Measurements from ENCODE around the gene CNIH4.
"Not testable (repeated sequence)": the region's sequence is repeated elsewhere in the genome, so short reads cannot be mapped to it uniquely, and the experiment has no call there.

Gene CNIH4

DNA sequence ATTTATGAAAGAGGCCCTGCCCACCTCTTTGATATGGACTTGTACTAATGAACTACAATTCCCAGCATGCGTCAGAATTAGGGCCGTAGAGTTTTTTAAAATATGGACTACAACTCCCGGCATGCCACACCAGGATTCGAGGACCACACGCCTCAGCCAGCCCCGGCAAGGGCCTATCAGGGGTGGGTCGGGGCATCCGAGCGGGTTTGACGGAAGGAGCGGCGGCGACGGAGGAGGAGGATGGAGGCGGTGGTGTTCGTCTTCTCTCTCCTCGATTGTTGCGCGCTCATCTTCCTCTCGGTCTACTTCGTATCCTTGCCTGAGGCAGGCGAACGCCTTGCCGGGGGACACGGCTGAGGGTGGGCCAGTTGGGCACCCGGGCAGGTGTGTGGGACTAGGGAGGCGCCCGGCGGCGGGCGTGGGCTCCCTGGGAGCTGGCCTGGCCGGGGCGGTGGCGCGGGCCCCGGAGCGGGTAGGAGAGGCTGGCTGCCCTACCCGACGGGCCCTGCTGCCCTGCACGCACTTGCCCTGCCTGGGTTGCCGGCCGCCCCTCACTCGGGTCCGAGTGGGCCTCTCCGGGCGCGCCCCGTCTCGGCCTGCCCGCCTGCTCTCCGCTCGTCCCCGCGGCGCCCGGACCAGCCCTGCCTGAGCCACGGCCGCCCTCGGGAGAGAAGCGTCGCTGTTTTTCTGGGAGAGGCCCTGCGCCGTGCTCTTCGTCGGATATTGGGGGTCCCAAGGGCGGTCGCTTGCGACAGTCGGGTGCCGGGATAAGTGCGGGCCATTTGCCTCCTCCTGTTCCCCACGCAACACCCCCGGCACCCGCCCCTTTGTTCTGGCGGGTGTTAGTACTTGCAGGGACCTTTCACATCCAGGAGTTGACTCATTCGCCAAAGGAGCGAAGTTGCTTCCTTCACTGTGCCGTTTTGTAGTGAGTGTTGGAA lies at the start of gene CNIH4:
CNIH4 (plus strand) TSS at position 195 of the 941 bp plus-strand sequence; CDS start at position 241, 46 bp downstream.
- DNase-seq, result peak; percentile 49 to 77

- no peak for DNase-seq
Measured at GRCh38 chr1:224308064-224308463, 48.6 kb upstream of the CNIH4 start.

DNA sequence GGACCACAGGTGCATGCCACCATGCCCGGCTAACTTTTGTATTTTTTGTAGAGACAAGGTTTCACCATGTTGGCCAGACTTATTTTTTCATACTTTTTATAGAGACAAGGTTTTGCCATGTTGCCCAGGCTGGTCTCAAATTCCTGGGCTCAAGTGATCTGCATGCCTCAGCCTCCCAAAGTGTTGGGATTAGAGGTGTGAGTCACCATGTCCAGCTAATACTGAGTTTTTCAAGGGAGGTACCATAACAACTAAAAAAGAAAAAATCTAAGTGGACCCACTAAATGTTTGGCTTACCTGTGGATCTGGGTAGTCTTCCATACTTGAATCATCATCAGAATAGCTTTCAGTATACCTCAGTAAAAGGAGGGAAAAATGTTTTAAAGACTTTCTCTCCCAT lies 45.2 kb upstream of the CNIH4 start:
- DNase-seq, result not testable (repeated sequence)

- DNase-seq, result no peak
Measured at GRCh38 chr1:224312025-224312424, 44.7 kb upstream of the CNIH4 start.

DNA sequence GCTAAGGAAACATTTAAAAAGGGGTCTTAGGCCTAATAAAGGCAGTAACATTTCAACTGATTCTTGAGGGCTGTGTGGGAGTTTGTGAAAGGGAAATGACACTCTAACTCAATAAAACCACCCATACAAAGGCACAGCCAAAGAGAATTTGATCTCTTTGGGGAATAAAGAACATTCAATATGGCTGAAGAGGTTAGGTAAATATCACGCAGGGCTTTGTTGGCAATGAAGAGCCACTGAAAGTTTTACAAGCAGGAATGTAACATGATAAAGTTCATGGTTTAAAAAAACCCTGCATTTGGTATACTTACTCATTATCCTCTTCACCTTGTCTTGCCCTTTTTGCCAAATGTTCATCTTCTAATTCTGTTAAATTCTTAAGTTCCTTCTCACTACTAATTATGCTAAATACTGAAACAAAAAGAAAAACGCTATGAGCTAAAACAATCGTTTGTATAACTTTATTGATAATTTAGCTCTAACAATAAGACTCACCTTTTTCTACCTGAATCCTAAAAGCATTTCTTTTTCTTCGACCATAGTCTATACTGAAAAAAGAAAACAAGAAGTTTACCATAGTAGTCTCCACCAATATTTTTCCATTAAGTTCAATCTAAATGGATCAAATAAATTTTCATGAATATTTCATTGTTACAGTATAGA lies 39.2 kb upstream of the CNIH4 start:
- peak; percentile 1 to 13 for DNase-seq

DNA sequence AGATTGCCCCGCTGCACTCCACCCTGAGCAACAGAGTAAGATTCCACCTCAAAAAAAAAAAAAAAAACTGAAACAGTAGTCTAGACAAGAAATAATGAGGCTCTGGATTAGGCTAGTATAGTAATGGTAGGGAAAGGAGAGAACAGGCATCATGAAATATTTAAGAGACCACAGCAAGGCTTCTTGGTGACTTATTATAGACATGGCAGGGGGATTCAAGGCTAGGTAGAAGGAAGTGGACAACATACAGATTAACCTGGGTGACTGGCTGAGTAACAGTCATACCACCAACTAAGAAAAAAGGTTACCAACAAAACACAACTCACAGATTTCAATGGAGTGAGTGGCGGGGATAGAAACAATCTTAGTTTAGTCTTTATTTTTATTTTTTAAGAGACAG lies 35.0 kb upstream of the CNIH4 start:
- no peak for DNase-seq

DNA sequence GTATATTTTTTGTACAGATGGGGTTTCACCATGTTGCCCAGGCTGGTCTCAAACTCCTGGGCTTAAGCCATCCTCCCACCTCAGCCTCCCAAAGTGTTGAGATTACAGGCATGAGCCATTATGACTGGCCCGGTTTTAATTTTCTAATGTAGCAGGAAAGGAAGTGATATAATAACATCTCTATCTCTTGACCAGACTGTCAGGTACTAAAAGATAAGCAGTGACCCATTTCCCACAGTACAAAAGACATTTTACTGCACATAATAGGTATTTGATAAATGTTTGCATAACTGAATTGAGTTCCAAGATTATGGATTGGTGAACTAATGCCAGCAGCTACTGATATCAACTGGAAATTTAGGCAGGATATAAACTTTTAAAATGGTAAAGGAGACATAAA lies 30.7 kb upstream of the CNIH4 start:
- no peak for DNase-seq

DNA sequence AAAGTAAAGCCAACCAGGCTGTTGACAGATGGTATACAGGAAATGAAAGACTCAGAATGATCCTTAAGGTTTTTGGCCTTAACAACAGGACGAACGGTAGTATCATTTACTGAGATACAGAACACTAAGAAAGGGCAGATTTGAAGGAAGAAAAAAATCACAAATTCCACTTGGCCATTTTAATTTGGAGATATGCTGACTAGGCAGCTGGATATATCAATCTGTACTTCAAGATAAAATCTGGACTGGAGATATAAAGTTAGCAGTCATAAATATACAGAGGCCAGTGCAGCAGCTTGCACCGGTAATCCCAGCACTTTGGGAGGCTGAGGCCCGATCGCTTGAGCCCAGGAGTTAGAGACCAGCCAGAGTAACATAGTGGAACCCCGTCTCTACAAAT lies 28.0 kb upstream of the CNIH4 start:
- no peak for DNase-seq

- DNase-seq, result no peak
Measured at GRCh38 chr1:224329484-224329841, 27.2 kb upstream of the CNIH4 start.

DNA sequence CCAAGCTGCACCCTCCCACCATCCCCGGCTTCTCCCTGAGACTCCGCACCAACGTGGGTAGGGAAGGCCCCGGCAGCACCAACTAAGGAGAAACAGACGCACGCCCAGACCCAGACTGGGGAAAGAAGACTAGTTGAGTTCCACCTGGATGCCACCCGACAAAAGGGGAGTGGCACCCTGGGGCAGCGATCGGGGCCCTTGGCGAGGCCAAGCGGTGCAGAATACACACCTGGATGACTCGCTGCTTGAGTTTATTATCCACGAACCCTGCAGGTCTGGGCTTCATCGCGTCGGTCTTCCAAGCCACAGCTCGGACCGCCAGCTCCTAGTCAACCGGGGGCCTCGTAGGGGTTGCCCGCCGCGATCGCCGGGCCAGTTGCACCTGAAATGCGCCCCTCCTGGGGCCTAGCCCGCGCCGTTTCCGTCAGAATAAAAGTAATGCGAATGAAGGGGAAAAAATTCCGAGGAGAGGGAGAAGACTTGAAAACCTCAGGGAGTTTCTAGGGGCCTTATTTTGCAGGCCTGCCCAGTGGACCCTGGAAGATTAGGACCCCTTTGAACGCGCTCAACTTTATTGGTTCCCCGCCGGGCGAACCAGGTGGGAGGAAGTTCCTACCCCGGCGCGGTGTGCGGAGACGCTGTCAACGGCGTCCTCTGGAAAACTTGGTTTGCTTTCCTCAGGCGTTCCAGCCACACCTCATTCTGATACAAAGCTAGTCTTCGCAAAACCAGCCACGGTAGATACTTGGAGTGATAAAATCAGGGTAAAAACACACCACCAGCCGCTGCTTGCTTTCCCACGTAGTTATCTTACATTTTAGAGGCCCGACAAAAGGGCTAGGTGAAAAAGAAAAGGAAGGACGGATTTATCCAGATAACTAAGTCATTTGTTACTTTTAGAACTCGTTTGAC lies 26.6 kb upstream of the CNIH4 start, which contains the start of gene NVL:
NVL (minus strand) TSS at position 331 of the 912 bp plus-strand sequence; CDS start at position 286, 45 bp downstream.
- DNase-seq, result peak; percentile 67 to 79

DNA sequence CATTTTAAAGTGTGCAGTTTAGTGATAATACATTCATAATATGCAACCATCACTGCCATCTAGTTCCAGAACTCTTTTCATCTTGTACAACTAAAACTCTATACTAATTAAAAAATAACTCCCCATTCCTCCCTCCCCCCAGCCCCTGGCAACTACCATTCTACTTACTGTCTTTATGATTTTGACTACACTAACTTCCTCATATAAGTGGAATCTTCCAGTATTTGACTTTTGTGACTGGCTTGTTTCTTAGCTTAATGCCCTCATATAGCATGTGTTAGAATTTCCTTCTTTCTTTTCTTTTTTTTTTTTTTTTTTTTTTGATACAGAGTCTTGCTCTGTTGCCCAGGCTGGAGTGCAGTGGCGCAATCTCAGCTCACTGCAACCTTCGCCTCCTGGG lies 25.4 kb upstream of the CNIH4 start:
- no peak for DNase-seq

- DNase-seq, result no peak
Measured at GRCh38 chr1:224331824-224332223, 24.9 kb upstream of the CNIH4 start.

DNA sequence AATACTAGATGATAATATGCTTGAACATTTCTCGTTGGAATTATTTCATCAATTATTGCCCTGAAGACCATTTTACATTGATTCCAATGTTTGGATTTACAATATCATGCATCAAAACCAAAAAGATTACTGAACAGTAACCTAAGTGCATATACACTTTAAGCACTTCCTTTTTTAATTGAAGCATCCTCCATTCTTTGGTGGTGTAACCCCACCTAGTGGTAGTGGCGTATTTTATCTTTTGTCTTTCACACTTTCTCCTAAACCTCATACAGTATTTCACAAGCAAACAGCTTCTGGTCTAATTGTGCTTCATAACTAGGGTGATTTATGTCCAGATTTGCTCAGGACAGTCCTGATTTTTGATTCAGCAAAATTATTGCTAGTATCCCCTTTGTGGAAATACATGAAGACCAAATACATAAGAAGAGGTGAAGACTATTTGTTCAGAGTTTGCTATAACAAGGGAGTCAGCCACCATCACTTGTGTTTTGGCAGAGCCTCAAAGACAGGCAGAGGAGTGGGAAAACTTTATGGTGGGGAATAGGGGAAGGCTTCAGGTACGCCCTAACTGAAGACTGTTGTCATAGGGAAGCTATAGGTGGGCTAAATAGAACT lies 23.3 kb upstream of the CNIH4 start:
- peak in 1 of 2 experiments; percentile 1 for DNase-seq

DNA sequence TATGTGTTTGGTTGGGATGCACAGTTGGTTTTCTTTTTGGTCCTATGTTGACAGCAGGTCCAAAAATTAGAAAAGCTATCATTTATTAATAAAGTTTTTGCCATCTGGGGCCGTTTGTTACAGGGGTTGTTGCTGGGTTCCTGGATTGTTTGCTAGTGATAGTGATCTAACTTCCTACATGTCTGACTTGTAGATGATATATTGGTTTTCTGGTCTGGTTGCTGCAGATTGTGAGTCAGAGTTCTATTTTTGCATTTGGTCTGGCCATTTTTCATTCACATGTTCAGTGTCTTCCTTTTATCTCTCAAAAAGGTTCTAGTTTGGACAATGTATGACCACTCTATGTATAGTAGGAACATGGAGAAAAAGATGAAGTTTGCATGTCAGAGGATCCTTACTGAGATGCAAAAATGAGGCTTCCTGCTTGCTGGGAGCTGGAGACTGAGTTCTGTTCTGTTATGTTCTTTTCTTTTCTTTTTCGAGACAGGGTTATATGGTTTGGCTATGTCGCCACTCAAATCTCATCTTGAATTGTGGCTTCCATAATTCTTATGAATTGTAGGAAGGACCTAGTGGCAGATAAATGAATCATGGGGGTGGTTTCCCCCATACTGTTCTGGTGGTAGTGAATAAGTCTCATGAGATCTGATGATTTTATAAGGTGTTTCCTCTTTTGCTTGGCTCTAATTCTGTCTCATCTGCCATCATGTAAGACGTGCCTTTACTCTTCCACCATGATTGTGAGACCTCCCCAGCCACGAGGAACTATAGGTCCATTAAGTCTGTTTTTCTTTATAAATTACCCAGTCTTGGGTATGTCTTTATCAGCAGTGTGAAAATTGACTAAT lies 22.5 kb upstream of the CNIH4 start:
- DNase-seq, result no peak

DNA sequence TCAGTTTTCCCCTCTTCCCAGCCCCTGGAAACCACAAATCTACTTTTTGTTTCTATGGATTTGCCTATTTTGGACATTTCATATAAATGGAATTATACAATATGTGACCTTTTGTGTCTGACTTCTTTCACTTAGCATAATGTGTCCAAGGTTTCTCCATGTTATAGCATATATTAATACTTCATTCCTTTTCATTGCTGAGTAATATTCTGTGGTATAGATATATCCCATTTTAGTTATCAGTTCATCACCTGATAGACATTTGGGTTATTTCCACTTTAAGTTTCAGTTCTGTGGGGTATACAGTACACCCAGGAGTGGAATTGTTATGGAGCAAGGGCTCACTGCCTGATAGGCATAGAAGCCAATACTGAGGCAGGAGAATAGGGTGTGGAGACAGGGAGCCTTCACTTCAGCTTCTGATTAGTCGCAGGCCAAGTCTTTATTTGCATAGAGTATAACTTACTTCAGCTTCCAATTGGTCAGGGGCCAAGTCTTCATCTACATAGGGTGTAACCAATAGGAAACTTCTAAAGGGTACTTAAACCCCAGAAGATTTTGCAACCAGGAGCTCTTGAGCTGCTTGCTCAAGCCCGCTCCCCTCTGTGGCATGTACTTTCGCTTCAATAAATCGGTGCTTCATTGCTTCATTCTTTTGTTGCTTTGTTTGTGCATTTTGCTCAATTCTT lies 18.4 kb upstream of the CNIH4 start:
- DNase-seq, result no peak

- DNase-seq, result no peak
Measured at GRCh38 chr1:224339442-224340033, 17.1 kb upstream of the CNIH4 start.

- DNase-seq, result not testable (repeated sequence)
Measured at GRCh38 chr1:224340453-224341384, 16.0 kb upstream of the CNIH4 start.

GRCh38 chr1:224343679-224344078 lies 13.0 kb upstream of the CNIH4 start:
- no peak for DNase-seq

DNA sequence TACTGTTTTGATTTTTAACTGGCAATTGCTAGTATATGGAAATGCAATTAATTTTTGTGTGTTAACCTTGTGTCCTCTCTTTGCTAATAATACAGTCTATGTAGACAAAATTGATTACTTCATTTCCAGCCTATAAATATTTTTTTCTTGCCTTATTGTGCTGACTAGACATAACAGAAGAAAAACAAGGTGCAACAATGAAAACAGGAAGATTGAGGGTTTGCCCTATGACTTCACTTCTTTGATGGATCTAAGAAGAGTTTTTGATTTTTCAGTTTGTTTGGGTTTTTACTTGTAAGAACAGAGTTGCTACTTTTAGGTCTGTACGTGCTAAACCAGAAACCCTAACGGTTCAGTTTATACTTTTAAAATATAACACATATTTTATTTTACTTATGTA lies 8.5 kb upstream of the CNIH4 start:
- DNase-seq, result no peak
